H4 (cell line): Measurements from ENCODE around the gene ANKRD13C. TPM values are rescaled to one million over a fixed set of nuclear protein-coding genes. Genes with fewer than 3 reads are reported as not detected.
"Not testable (repeated sequence)": the region's sequence is repeated elsewhere in the genome, so short reads cannot be mapped to it uniquely, and the experiment has no call there.

ENCODE experiments used
- DNase-seq: peaks from one replicate; pipeline ENCODE4 v3.0.0-alpha.2; 2015; ENCODE audit warnings: low spot score
- total RNA-seq: library from RNA; depleted of rRNA; stranded (reverse); fragments of >200 nt; shearing (Covaris generic); gene quantifications from 2 replicates; pipeline ENCODE4 v1.2.3, GENCODE V29; 2014

Gene ANKRD13C
- total RNA-seq, 1 experiment from 2014 or later: 24.2 TPM

- peak; percentile 14 for DNase-seq
Measured at GRCh38 chr1:70358921-70359564, 4.5 kb upstream of the ANKRD13C start.

- DNase-seq: no peak
Measured at GRCh38 chr1:70355920-70356319, 1.4 kb upstream of the ANKRD13C start.

GRCh38 chr1:70355111-70355407, 537 bp upstream of the ANKRD13C start:
- no peak for DNase-seq

- peak; percentile 66 for DNase-seq
Measured at GRCh38 chr1:70353601-70354331, 756 bp downstream of the ANKRD13C start.

GRCh38 chr1:70353044-70353443, 1.5 kb downstream of the ANKRD13C start:
- DNase-seq: no peak

GRCh38 chr1:70349799-70350198, 4.7 kb downstream of the ANKRD13C start:
- DNase-seq: not testable (repeated sequence)

- no peak for DNase-seq
Measured at GRCh38 chr1:70348399-70349165, 5.9 kb downstream of the ANKRD13C start.

GRCh38 chr1:70339644-70340043, 14.9 kb downstream of the ANKRD13C start:
- not testable (repeated sequence) for DNase-seq

- DNase-seq: no peak
Measured at GRCh38 chr1:70336050-70336449, 18.5 kb downstream of the ANKRD13C start.

GRCh38 chr1:70334436-70334835, 20.1 kb downstream of the ANKRD13C start:
- DNase-seq: no peak

GRCh38 chr1:70333245-70333644, 21.3 kb downstream of the ANKRD13C start:
- DNase-seq: no peak

GRCh38 chr1:70331962-70332361, 22.6 kb downstream of the ANKRD13C start:
- DNase-seq: no peak

GRCh38 chr1:70327306-70328076, 27.0 kb downstream of the ANKRD13C start:
- no peak for DNase-seq

GRCh38 chr1:70324683-70325082, 29.8 kb downstream of the ANKRD13C start:
- no peak for DNase-seq

- DNase-seq: no peak
Measured at GRCh38 chr1:70319750-70320149, 34.8 kb downstream of the ANKRD13C start.

- no peak for DNase-seq
Measured at GRCh38 chr1:70318191-70318590, 36.3 kb downstream of the ANKRD13C start.

- no peak for DNase-seq
Measured at GRCh38 chr1:70317087-70317486, 37.4 kb downstream of the ANKRD13C start.

GRCh38 chr1:70315782-70316181, 38.7 kb downstream of the ANKRD13C start:
- no peak for DNase-seq

- DNase-seq: no peak
Measured at GRCh38 chr1:70314706-70315304, 39.7 kb downstream of the ANKRD13C start.

- DNase-seq: no peak
Measured at GRCh38 chr1:70311369-70311768, 43.2 kb downstream of the ANKRD13C start.

GRCh38 chr1:70299472-70299871, 55.0 kb downstream of the ANKRD13C start:
- no peak for DNase-seq

- DNase-seq: no peak
Measured at GRCh38 chr1:70295749-70296148, 58.8 kb downstream of the ANKRD13C start.
